Activated CD8-positive, alpha-beta memory T cell treated with anti-CD3 and anti-CD28 coated beads, Interleukin-2, amount 10 ng/mL, durations not matched to agents 7 days and 5 days (primary cell): ENCODE measurements around the gene KRT33B. TPM values are rescaled to one million over a fixed set of nuclear protein-coding genes. Genes with fewer than 3 reads are reported as not detected.
A peak's percentile ranks its signal among the peaks of the same experiment; 100 is the strongest.

Experiments
- ATAC-seq: fragments of 150-1000 bp; cut with Tn5 transposase; one replicate; pipeline ENCODE4 v1.10.0; 2021; ENCODE audit warnings: moderate library complexity
- CTCF ChIA-PET: fragments of 350-600 bp; sonication (Branson Sonifier 250); formaldehyde crosslinking; loops from one replicate; lab custom pipeline; 2021; ENCODE audit warnings: antibody characterized with exemption; lab: Charles Lee
- DNase-seq: peaks from one replicate; pipeline ENCODE4 v3.0.0-alpha.2; 2020
- H3K27ac Mint-ChIP-seq: one replicate; pipeline ENCODE4 v1.8.0; 2021; ENCODE audit warnings: mild to moderate bottlenecking, mixed read lengths
- H3K27me3 Mint-ChIP-seq: one replicate; pipeline ENCODE4 v1.8.0; 2021; ENCODE audit warnings: mixed read lengths
- H3K36me3 Mint-ChIP-seq: one replicate; pipeline ENCODE4 v1.8.0; 2021; ENCODE audit warnings: mild to moderate bottlenecking, mixed read lengths
- H3K4me1 Mint-ChIP-seq: one replicate; pipeline ENCODE4 v1.8.0; 2021; ENCODE audit warnings: mixed read lengths
- H3K4me3 Mint-ChIP-seq: one replicate; pipeline ENCODE4 v1.8.0; 2021; ENCODE audit warnings: mild to moderate bottlenecking, moderate library complexity, mixed read lengths
- H3K9me3 Mint-ChIP-seq: one replicate; pipeline ENCODE4 v1.8.0; 2022; ENCODE audit warnings: low read depth, mixed read lengths
- total RNA-seq, 2 experiments: library from RNA; stranded (reverse); gene quantifications; one replicate each; pipeline ENCODE4 v1.2.3, GENCODE V29; 2021

The KRT33B gene
- total RNA-seq, 2 experiments from 2014 or later, result not detected

DNA sequence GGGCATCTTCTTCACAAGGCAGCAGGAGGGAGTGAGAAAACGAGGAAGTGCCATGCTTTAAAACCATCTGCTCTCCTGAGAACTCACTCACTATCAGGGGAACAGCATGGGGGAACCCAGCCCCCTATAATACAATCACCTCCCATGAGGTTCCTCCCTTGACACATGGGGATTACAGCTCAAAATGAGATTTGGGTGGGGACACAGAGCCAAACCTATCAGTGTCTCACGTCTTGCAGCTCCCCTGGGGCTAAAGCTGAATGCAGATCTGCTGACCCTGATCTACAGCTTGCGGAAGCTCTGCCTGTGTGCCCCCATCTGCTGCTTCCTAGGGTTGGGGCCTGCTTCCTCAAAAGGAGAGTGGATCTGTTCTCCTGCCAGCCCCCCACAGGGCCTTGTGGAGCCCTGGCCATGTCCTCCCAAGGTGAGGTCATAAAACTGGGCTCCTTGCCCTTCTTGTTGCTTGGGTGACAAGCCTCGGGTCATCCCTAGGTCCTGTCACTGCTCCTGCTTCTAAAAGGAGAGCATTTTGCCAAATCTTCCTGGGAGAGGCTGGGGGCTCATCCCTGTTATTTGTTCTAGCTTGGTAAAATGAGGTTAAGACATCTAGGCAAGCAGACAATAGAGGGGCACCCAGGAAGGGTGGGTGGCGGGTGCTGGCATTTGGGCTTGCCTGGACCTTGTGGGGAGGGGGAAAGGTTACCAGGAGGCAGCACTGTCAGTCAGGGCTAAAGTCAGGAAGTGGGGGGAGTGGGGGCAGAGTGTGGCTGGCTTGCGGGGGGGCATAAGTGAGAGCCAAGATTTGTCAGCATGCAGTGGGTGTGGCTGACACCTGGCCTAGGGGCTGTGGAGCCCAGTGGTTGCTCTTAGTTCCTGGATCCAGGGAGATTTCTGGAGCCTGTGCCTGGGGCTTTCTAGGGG, 35.0 kb downstream of the KRT33B start:
- Mint-ChIP-seq H3K4me1 (peaks cover 26% of the 10 kb centered on the region), H3K36me3 (no peaks in the 10 kb centered on the region), H3K27me3 (peaks cover 2% of the 10 kb centered on the region), H3K4me3 (no peak overlapping the region), H3K9me3 (no peaks in the 10 kb centered on the region), H3K27ac (no peak overlapping the region)
- DNase-seq, result peak; percentile 34
- no peak for ATAC-seq
- CTCF ChIA-PET, result no interaction called here

DNA sequence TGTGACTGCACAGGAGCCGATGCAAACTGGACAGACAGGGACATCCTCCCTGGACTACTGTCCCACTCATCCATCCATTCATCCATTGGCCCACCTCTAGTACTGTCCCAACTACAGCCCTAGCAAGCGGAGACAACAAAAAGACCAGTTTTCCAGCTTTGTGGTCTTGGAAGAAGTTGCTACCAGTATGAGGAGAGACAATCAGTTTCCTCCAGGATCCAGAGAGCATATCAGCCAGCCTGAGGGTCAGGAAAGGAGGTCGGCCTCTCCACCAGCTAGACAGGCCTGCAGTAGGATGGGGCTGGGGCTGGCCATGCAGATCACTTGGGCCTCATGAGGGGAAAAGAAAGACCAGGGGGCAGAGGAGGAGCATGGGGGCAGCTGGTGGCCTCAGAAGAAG, 35.8 kb downstream of the KRT33B start:
- CTCF ChIA-PET, result interaction anchor here (0.7 kb wide), 1 partner anchor 315 kb away, joined by 3 read pairs; no protein-coding TSS in a partner anchor
- peaks cover 18% of the 10 kb centered on the region for H3K4me1 Mint-ChIP-seq
- no peak overlapping the region for H3K27ac Mint-ChIP-seq

GRCh38 chr17:41333098-41333497, 36.5 kb downstream of the KRT33B start:
- peaks cover 15% of the 10 kb centered on the region for H3K4me1 Mint-ChIP-seq
- H3K36me3 Mint-ChIP-seq, result no peaks in the 10 kb centered on the region
- H3K27me3 Mint-ChIP-seq, result no peaks in the 10 kb centered on the region
- CTCF ChIA-PET, result interaction anchor here (0.7 to 1.4 kb wide), 2 partner anchors 11 to 315 kb away, joined by 3 to 5 read pairs; no protein-coding TSS in a partner anchor
- DNase-seq, result peak; percentile 22
- H3K4me3 Mint-ChIP-seq, result no peak overlapping the region
- H3K27ac Mint-ChIP-seq, result no peak overlapping the region
- H3K9me3 Mint-ChIP-seq, result no peaks in the 10 kb centered on the region
- no peak for ATAC-seq

More for the DNA sequence above, 35.8 kb downstream of the KRT33B start:
- Mint-ChIP-seq H3K9me3 (no peaks in the 10 kb centered on the region), H3K4me3 (no peak overlapping the region), H3K36me3 (no peaks in the 10 kb centered on the region), H3K27me3 (peaks cover 2% of the 10 kb centered on the region)
- peak; percentile 26 for DNase-seq
- no peak for ATAC-seq

GRCh38 chr17:41332239-41332638, 37.4 kb downstream of the KRT33B start:
- peaks cover 12% of the 10 kb centered on the region for H3K4me1 Mint-ChIP-seq
- no peaks in the 10 kb centered on the region for H3K36me3 Mint-ChIP-seq
- H3K4me3 Mint-ChIP-seq, result no peak overlapping the region
- H3K9me3 Mint-ChIP-seq, result no peaks in the 10 kb centered on the region
- CTCF ChIA-PET, result interaction anchor here (1.4 kb wide), 1 partner anchor 10 kb away, joined by 5 read pairs; no protein-coding TSS in a partner anchor
- H3K27me3 Mint-ChIP-seq, result no peaks in the 10 kb centered on the region
- peak; percentile 25 for DNase-seq
- no peak overlapping the region for H3K27ac Mint-ChIP-seq
- no peak for ATAC-seq

GRCh38 chr17:41331606-41332005, 38.0 kb downstream of the KRT33B start:
- no peak overlapping the region for H3K27ac Mint-ChIP-seq

GRCh38 chr17:41329279-41329948, 40.2 kb downstream of the KRT33B start:
- DNase-seq (peak; percentile 44), ATAC-seq (peak; percentile 23)

More at GRCh38 chr17:41331606-41332005, 38.0 kb downstream of the KRT33B start:
- CTCF ChIA-PET, result interaction anchor here (1.4 to 1.9 kb wide), 2 partner anchors 9 to 218 kb away, joined by 5 to 6 read pairs; no protein-coding TSS in a partner anchor
- no peaks in the 10 kb centered on the region for H3K27me3 Mint-ChIP-seq
- peaks cover 15% of the 10 kb centered on the region for H3K4me1 Mint-ChIP-seq
- no peak overlapping the region for H3K4me3 Mint-ChIP-seq
- ATAC-seq, result no peak
- H3K36me3 Mint-ChIP-seq, result no peaks in the 10 kb centered on the region
- H3K9me3 Mint-ChIP-seq, result no peaks in the 10 kb centered on the region
- DNase-seq, result peak; percentile 28

DNA sequence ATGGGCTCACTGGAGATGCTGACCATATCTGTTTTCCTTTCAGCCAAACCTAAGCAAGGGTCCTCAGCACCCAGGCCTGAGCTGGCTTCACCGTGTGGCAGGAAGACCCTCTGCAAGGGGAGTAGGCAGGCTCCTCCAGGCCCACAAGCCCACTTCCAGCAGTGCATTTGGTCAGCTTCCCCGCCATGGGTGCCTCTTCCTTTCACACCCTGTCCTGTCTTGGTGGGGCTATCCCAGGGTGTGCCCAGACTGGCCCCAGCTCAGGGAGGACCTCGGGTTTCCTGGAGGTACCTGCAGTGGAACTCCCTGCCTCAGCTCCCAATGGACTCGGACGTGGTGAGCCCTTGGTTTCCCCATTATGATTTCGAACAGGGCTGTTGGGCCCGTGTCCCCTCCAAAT, 41.4 kb downstream of the KRT33B start:
- ATAC-seq (no peak), DNase-seq (peak; percentile 31)
- H3K27ac Mint-ChIP-seq, result no peak overlapping the region
- H3K4me1 Mint-ChIP-seq, result peaks cover 5% of the 10 kb centered on the region
- no peak overlapping the region for H3K4me3 Mint-ChIP-seq
- no peaks in the 10 kb centered on the region for H3K9me3 Mint-ChIP-seq
- H3K27me3 Mint-ChIP-seq, result no peaks in the 10 kb centered on the region
- CTCF ChIA-PET, result interaction anchor here (0.7 to 1.7 kb wide), 3 partner anchors 9 to 20 kb away, joined by 3 to 6 read pairs (median 4); partner anchors contain the start of gene KRTAP16-1
- no peaks in the 10 kb centered on the region for H3K36me3 Mint-ChIP-seq

More at GRCh38 chr17:41329279-41329948, 40.2 kb downstream of the KRT33B start:
- Mint-ChIP-seq H3K4me1 (peaks cover 9% of the 10 kb centered on the region), H3K27ac (no peak overlapping the region), H3K27me3 (no peaks in the 10 kb centered on the region), H3K9me3 (no peaks in the 10 kb centered on the region), H3K36me3 (no peaks in the 10 kb centered on the region), H3K4me3 (no peak overlapping the region)
- CTCF ChIA-PET, result interaction anchor here (0.9 to 1.7 kb wide), 5 partner anchors 8 to 106 kb away, joined by 3 to 6 read pairs (median 4); partner anchors contain the start of gene KRTAP16-1

- Mint-ChIP-seq H3K36me3 (no peaks in the 10 kb centered on the region), H3K9me3 (no peaks in the 10 kb centered on the region), H3K27ac (no peak overlapping the region), H3K27me3 (no peaks in the 10 kb centered on the region), H3K4me1 (peaks cover 5% of the 10 kb centered on the region), H3K4me3 (no peak overlapping the region)
- CTCF ChIA-PET, result interaction anchor here (0.7 kb wide), 1 partner anchor 12 kb away, joined by 3 read pairs; no protein-coding TSS in a partner anchor
- DNase-seq (peak; percentile 29), ATAC-seq (no peak)
These were observed 42.0 kb downstream of the KRT33B start for GRCh38 chr17:41327411-41328120.

GRCh38 chr17:41326173-41327145, 43.2 kb downstream of the KRT33B start:
- Mint-ChIP-seq H3K27ac (no peak overlapping the region), H3K27me3 (no peaks in the 10 kb centered on the region), H3K4me3 (no peak overlapping the region), H3K4me1 (peaks cover 5% of the 10 kb centered on the region), H3K36me3 (no peaks in the 10 kb centered on the region), H3K9me3 (no peaks in the 10 kb centered on the region)
- CTCF ChIA-PET, result no interaction called here
- DNase-seq, result peak; percentile 38
- ATAC-seq, result no peak

- H3K9me3 Mint-ChIP-seq, result peaks cover 2% of the 10 kb centered on the region
- no peak overlapping the region for H3K27ac Mint-ChIP-seq
- H3K27me3 Mint-ChIP-seq, result no peaks in the 10 kb centered on the region
- ATAC-seq (no peak), DNase-seq (peak; percentile 32)
- no peak overlapping the region for H3K4me3 Mint-ChIP-seq
- H3K4me1 Mint-ChIP-seq, result peaks cover 5% of the 10 kb centered on the region
- CTCF ChIA-PET, result no interaction called here
- H3K36me3 Mint-ChIP-seq, result no peaks in the 10 kb centered on the region
These were observed 44.0 kb downstream of the KRT33B start for GRCh38 chr17:41325611-41326010.

DNA sequence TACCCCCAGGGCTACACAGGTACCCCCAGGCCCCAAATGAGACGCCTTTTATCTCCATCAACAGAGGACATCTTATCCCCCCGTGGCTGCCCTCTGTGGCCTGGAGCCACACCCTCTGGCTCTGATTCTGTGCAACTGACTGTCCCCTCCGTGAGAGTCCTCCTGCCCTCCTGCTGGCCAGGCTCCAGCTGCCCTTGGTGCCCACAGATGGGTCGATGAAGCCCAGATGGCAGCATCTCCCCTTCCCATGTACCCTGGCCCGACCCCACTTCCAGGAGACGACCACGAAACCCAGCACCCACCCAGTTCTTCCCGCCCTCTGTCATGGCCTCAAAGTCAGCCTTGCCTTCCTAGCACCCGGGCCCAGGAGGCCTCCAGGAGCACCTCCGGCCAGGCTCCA, 44.5 kb downstream of the KRT33B start:
- H3K4me1 Mint-ChIP-seq, result peaks cover 5% of the 10 kb centered on the region
- ATAC-seq, result no peak
- no peaks in the 10 kb centered on the region for H3K27me3 Mint-ChIP-seq
- H3K9me3 Mint-ChIP-seq, result peaks cover 4% of the 10 kb centered on the region
- peak; percentile 38 for DNase-seq
- no peaks in the 10 kb centered on the region for H3K36me3 Mint-ChIP-seq
- H3K27ac Mint-ChIP-seq, result no peak overlapping the region
- H3K4me3 Mint-ChIP-seq, result no peak overlapping the region
- CTCF ChIA-PET, result no interaction called here
